ENCODE measurements around the gene F5. TPM values are rescaled to one million over a fixed set of nuclear protein-coding genes. Genes with fewer than 3 reads are reported as not detected.
A peak's percentile ranks its signal among the peaks of the same experiment; 100 is the strongest.

F5 gene
- total and polyA plus RNA-seq, 7 donors, result under 0.01 to 1.0 (median 0.54) TPM; not detected in 2

GRCh38 chr1:169493251-169493650 lies 93.0 kb downstream of the F5 start:
- Histone ChIP-seq H3K36me3 (no peaks in the 10 kb centered on the region), H3K9me3 (no peaks in the 10 kb centered on the region), H3K27ac (no peak overlapping the region), H3K4me1 (peaks cover 0 to 6% (median 0%) of the 10 kb centered on the region in 4 donors), H3K27me3 (no peaks in the 10 kb centered on the region), H3K4me3 (no peak overlapping the region)
- intact Hi-C loops (cut with DNase I), result no loop called here
- no peak for TF ChIP-seq POLR2AphosphoS5 (IDR thresholded peaks at IDR 0.05)
- TF ChIP-seq EP300 (IDR thresholded peaks at IDR 0.05), result no peak
- TF ChIP-seq CTCF (IDR thresholded peaks at IDR 0.05), result no peak
- TF ChIP-seq POLR2A (IDR thresholded peaks at IDR 0.05), result no peak
- 78 to 81% methylated on average over 1 of the region's 1 CpG for WGBS, 2 donors
- no peak for DNase-seq

GRCh38 chr1:169491845-169492281 lies 94.4 kb downstream of the F5 start:
- H3K4me1 ChIP-seq, result peaks cover 2 to 12% (median 11%) of the 10 kb centered on the region in 4 donors
- H3K27ac ChIP-seq, result no peak overlapping the region
- no peak for DNase-seq
- 88% methylated on average over 3 of the region's 3 CpGs for WGBS, 2 donors
- H3K36me3 ChIP-seq, result no peaks in the 10 kb centered on the region
- H3K4me3 ChIP-seq, result no peak overlapping the region
- TF ChIP-seq POLR2AphosphoS5 (IDR thresholded peaks at IDR 0.05) (no peak), POLR2A (IDR thresholded peaks at IDR 0.05) (no peak)
- H3K27me3 ChIP-seq, result no peaks in the 10 kb centered on the region
- H3K9me3 ChIP-seq, result no peaks in the 10 kb centered on the region
- intact Hi-C loops (cut with DNase I), result no loop called here

- H3K4me1 ChIP-seq, result peaks cover 7 to 34% (median 34%) of the 10 kb centered on the region in 4 donors
- no peak for DNase-seq
- TF ChIP-seq POLR2A (IDR thresholded peaks at IDR 0.05), result no peak
- no peak for TF ChIP-seq POLR2AphosphoS5 (IDR thresholded peaks at IDR 0.05)
- no peak for TF ChIP-seq CTCF (IDR thresholded peaks at IDR 0.05)
- TF ChIP-seq EP300 (IDR thresholded peaks at IDR 0.05), result no peak
- H3K36me3 ChIP-seq, result no peaks in the 10 kb centered on the region
- no peak overlapping the region for H3K4me3 ChIP-seq
- peak overlapping the region in 2 of 4 donors; percentile 99 to 100 for H3K27ac ChIP-seq
- intact Hi-C loops (cut with DNase I), result loop anchor here (5.0 kb wide), 4 partner anchors 121 to 404 kb away; partner anchors contain the start of genes BLZF1, METTL18, NME7 and SCYL3
- no peaks in the 10 kb centered on the region for H3K9me3 ChIP-seq
- 81 to 91% methylated on average over 4 of the region's 4 CpGs for WGBS, 2 donors
- no peaks in the 10 kb centered on the region for H3K27me3 ChIP-seq
Observed at GRCh38 chr1:169488157-169488556, 98.1 kb downstream of the F5 start.

GRCh38 chr1:169487561-169487960 lies 98.7 kb downstream of the F5 start:
- Histone ChIP-seq H3K27me3 (no peaks in the 10 kb centered on the region), H3K4me3 (no peak overlapping the region), H3K27ac (peak overlapping the region; percentile 97 to 100 (median 99)), H3K4me1 (peaks cover 7 to 40% (median 38%) of the 10 kb centered on the region in 4 donors), H3K36me3 (no peaks in the 10 kb centered on the region), H3K9me3 (no peaks in the 10 kb centered on the region)
- WGBS, 2 donors, result 92 to 93% methylated on average over 16 of the region's 16 CpGs
- intact Hi-C loops (cut with DNase I), result loop anchor here (2.0 to 5.0 kb wide), 5 partner anchors 23 to 405 kb away; partner anchors contain the start of genes BLZF1, METTL18, NME7 and SCYL3
- no peak for DNase-seq
- no peak for TF ChIP-seq POLR2A (IDR thresholded peaks at IDR 0.05)
- no peak for TF ChIP-seq POLR2AphosphoS5 (IDR thresholded peaks at IDR 0.05)
- no peak for TF ChIP-seq EP300 (IDR thresholded peaks at IDR 0.05)
- no peak for TF ChIP-seq CTCF (IDR thresholded peaks at IDR 0.05)

GRCh38 chr1:169487133-169487532 lies 99.1 kb downstream of the F5 start:
- Histone ChIP-seq H3K4me3 (peak overlapping the region in 1 of 4 donors; percentile 92), H3K4me1 (peaks cover 7 to 42% (median 38%) of the 10 kb centered on the region in 4 donors), H3K36me3 (no peaks in the 10 kb centered on the region), H3K9me3 (no peaks in the 10 kb centered on the region), H3K27ac (peak overlapping the region; percentile 97 to 100 (median 99)), H3K27me3 (no peaks in the 10 kb centered on the region)
- TF ChIP-seq CTCF (IDR thresholded peaks at IDR 0.05) (no peak), POLR2AphosphoS5 (IDR thresholded peaks at IDR 0.05) (no peak), POLR2A (IDR thresholded peaks at IDR 0.05) (no peak)
- DNase-seq, result no peak
- intact Hi-C loops (cut with DNase I), result loop anchor here (2.0 to 5.0 kb wide), 5 partner anchors 24 to 405 kb away; partner anchors contain the start of genes BLZF1, METTL18, NME7 and SCYL3
- 36 to 65% methylated on average over 5 of the region's 5 CpGs for WGBS, 2 donors

All from sigmoid colon (tissue), 7 donors.